WI38 (cell line): Measurements from ENCODE around the gene PACRG.

Source experiments
- H3K4me3 ChIP-seq: 2 replicates; pipeline ENCODE4 v1.5.1; 2011; ENCODE audit warnings: low read depth, mild to moderate bottlenecking, control low read depth, low read length
- CTCF ChIP-seq: IDR thresholded peaks from 2 replicates; pipeline ENCODE4 v1.5.1; 2012; ENCODE audit warnings: low read depth, mild to moderate bottlenecking, control low read depth, low read length

The PACRG gene

DNA sequence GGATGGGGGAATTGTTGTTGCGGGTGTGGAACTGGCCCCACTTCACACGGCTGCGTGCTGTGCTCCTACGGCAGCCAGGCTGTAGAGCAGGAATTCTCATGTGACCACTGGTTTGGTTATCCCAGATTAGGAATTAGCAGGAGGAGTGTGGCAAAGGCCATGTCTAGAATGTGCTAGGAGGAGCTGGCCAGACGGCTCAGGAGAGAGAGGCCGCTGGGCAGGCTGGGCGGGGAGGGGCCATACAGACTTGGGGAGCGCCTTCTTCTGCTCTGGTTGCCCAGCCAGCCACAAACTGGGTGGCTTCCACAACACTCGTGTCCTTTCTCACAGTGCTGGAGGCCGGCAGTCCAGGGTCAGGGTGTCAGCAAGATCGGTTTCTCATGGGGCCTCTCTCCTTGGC is 441.7 kb downstream of the PACRG start:
- no peak overlapping the region for H3K4me3 ChIP-seq
- no peak for TF ChIP-seq CTCF

DNA sequence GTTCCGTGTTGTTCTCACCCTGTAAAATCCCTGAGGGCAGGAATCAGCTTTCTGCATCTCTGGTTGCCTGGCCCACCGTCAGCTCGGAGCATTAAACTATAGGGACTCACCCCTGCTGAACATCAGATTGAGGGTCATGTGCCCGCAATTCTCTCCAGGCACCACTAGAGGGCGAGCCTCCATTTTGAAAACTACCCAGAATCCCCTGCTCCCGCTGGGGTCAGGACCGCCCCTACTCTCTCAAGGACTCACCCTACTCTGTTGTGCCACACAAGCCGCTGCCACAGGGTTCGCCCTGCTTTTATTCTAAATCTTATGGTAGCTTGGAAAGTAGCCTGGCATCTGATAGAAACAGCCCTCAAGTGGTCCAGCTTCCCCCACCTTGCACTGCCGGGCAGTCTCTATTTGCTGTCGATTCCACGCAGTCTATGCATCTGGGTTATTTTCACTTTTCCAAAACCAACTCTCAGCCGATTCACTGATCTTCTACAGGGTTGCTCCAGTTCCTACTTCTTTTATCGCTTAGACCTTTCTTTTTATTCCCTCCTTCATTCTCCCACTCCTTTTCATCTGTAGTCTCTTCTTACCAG is 442.6 kb downstream of the PACRG start:
- TF ChIP-seq CTCF, result peak; percentile 57
- H3K4me3 ChIP-seq, result no peak overlapping the region

DNA sequence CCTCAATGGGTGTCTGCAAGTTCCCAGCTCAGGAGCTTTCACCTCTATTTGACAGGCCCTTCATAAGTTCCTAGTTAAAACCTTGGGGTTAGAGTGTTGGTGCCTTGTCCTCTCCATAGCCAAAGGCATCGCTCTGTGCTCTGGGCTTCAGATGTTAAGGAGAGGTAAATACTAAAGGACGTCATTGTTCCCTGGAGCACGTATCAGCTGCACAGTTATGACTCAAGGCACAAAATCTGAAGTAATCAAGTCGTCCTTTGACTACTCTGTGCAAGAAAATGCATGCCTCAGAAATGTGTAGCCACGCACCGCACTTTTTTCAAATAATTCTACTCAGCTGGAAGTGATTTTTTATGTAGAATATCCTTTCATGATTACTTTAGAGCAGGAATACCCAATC is 446.0 kb downstream of the PACRG start:
- H3K4me3 ChIP-seq, result no peak overlapping the region
- TF ChIP-seq CTCF, result no peak

- no peak overlapping the region for H3K4me3 ChIP-seq
- no peak for TF ChIP-seq CTCF
Measured at GRCh38 chr6:163175301-163175700, 447.5 kb downstream of the PACRG start.

DNA sequence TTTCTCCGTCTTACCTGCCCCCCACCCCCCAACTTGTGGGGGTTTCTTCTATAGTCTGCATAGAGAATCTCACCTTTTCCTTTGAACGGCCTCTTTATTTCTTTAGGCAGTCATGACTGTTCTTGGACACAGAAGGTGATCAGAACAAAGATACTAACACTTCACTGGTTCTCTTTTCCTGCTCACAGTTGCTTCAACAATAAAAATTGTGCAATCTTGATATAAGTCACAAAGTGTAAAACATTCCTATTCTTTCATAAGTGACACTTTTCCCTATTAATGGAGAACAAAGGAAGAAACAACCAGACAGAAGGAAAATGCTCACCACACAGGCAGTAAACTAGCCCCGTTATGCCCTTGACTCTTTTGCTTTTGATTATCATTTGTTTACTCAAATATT is 448.3 kb downstream of the PACRG start:
- no peak overlapping the region for H3K4me3 ChIP-seq
- TF ChIP-seq CTCF, result no peak

DNA sequence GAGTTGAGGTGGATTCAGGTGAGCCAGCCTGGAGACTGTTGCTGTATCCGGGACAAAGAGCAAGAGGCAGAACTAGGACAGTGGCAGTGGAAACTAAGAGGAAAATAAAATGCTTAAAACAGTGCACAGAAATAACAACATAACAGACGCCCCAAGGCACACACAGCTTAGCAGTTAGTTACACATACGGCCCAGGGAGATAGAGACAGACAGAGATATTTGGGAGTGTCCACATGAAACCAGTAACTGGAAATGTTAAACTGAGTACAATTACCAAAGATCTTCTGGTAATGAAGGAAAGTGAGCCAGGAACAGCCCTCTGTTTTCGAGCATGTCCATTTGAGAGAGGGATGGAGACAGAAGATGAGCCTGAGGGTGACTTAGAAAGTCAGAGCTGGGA is 449.2 kb downstream of the PACRG start:
- H3K4me3 ChIP-seq, result no peak overlapping the region
- no peak for TF ChIP-seq CTCF

DNA sequence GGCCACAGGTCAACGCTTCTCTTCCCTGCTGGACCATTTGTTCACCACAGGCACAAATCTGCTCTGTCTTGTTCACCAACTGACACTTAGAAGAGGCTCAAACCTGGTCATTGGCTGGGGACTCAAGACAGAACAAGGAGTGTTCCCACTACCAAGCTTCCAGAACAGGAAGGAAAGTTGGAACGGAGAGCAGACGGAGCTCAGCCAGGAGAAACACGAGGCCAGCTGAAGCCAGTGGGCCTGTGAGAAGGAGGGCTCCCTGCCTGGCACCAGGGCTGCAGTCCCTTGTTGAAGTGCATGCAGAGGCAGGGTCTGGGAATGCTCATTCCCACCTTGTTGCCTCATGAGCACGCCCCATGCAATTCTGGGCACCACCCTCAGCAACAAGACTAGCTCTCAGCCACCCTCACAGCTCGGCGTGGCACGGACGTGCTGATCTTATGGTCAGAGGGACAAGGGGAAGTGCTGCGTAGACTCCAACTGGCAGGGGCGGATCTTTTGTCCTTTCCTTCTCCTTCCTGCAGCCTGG is 450.2 kb downstream of the PACRG start:
- H3K4me3 ChIP-seq, result no peak overlapping the region
- TF ChIP-seq CTCF, result no peak
